B cell (primary cell): ENCODE measurements around the gene ST6GALNAC5. TPM values are rescaled to one million over a fixed set of nuclear protein-coding genes. Genes with fewer than 3 reads are reported as not detected.

ENCODE experiments used
- ATAC-seq: fragments of 200-7000 bp; cut with Tn5 transposase; one replicate; pipeline ENCODE4 v1.10.0; 2021; ENCODE audit warnings: low read depth, mild to moderate bottlenecking, moderate number of reproducible peaks, moderate library complexity
- CTCF ChIA-PET: fragments of 350-600 bp; sonication (Branson Sonifier 250); formaldehyde crosslinking; loops from one replicate; lab custom pipeline; 2021; ENCODE audit warnings: antibody characterized with exemption, inconsistent platforms; lab: Charles Lee
- POLR2A ChIA-PET: fragments of 350-600 bp; sonication (Branson Sonifier 250); formaldehyde crosslinking; loops from one replicate; lab custom pipeline; 2021; ENCODE audit warnings: antibody characterized with exemption; lab: Charles Lee
- DNase-seq: peaks from one replicate; pipeline ENCODE4 v3.0.0; 2013
- H2AFZ ChIP-seq: 2 replicates; pipeline ENCODE4 v1.6.1; 2012; ENCODE audit warnings: mild to moderate bottlenecking, low read depth, low read length; ENCODE audit not compliant: insufficient read depth, poor library complexity, severe bottlenecking
- H3K27ac ChIP-seq, 2 donors: 1 replicate in 1 of 2; 2 replicates in 1 of 2; pipeline ENCODE4 v1.5.1; 2012 to 2013; ENCODE audit warnings: low read length in 2 of 2, mild to moderate bottlenecking in 2 of 2, moderate library complexity in 1 of 2
- H3K27me3 ChIP-seq, 4 experiments: fragments of 200-600 bp in 1 of 4; sonication (generic) in 1 of 4; replicated peaks in 1 of 4; 1 replicate in 2 of 4; 2 replicates in 2 of 4; pipeline versions ENCODE4 v1.6.1 to v1.7.0; 2013 to 2016; ENCODE audit warnings: low read length in 3 of 4, mild to moderate bottlenecking in 2 of 4, mixed read lengths in 1 of 4, moderate library complexity in 1 of 4; ENCODE audit not compliant: insufficient read depth in 4 of 4, control insufficient read depth in 3 of 4; ENCODE audit errors: control extremely low read depth in 1 of 4
- H3K36me3 ChIP-seq, 2 experiments: replicated peaks in 1 of 2; 1 replicate in 1 of 2; 2 replicates in 1 of 2; pipeline versions ENCODE4 v1.6.1 to v1.7.1; 2013; ENCODE audit warnings: low read length in 1 of 2; ENCODE audit not compliant: insufficient read depth in 2 of 2, control insufficient read depth in 1 of 2; ENCODE audit errors: control extremely low read depth in 1 of 2, extremely low read depth in 1 of 2
- H3K4me1 ChIP-seq, 2 donors: fragments of 200-600 bp in 1 of 2; sonication (generic) in 1 of 2; 1 replicate in 1 of 2; 2 replicates in 1 of 2; pipeline versions ENCODE4 v1.5.1 to v1.6.1; 2013 to 2017; ENCODE audit warnings: low read length in 2 of 2; ENCODE audit not compliant: control insufficient read depth in 2 of 2, insufficient read depth in 2 of 2
- H3K4me2 ChIP-seq: replicated peaks from 2 replicates; pipeline ENCODE3; 2012; ENCODE audit warnings: mild to moderate bottlenecking, low read depth, low read length; ENCODE audit not compliant: poor library complexity, severe bottlenecking
- H3K4me3 ChIP-seq, 5 experiments: fragments of 200-600 bp in 1 of 5; sonication (generic) in 1 of 5; 1 replicate in 3 of 5; 2 replicates in 2 of 5; pipeline versions ENCODE4 v1.5.1 to v1.7.0; 2011 to 2016; ENCODE audit warnings: low read length in 4 of 5, mild to moderate bottlenecking in 4 of 5, low read depth in 2 of 5, control low read depth in 1 of 5, moderate library complexity in 1 of 5; ENCODE audit not compliant: insufficient read depth in 1 of 5; ENCODE audit errors: control extremely low read depth in 1 of 5, extremely low read depth in 1 of 5
- H3K79me2 ChIP-seq: fragments of 200-600 bp; sonication (generic); one replicate; pipeline ENCODE4 v1.6.0; 2016; ENCODE audit warnings: low read length; ENCODE audit not compliant: control insufficient read depth, insufficient read depth
- H3K9ac ChIP-seq: fragments of 200-600 bp; sonication (generic); 2 replicates; pipeline ENCODE4 v1.6.1; 2017; ENCODE audit warnings: mild to moderate bottlenecking, low read length, moderate library complexity
- H3K9me3 ChIP-seq, 3 donors: one replicate each; pipeline versions ENCODE4 v1.6.1 to v1.7.1; 2013; ENCODE audit warnings: low read length in 2 of 3; ENCODE audit not compliant: control insufficient read depth in 2 of 3, insufficient read depth in 1 of 3; ENCODE audit errors: control extremely low read depth in 1 of 3
- H4K20me1 ChIP-seq: 2 replicates; pipeline ENCODE4 v1.6.0; 2012; ENCODE audit warnings: mild to moderate bottlenecking, low read length; ENCODE audit not compliant: insufficient read depth, control insufficient read depth, poor library complexity, severe bottlenecking
- H3K27ac Mint-ChIP-seq: one replicate; pipeline ENCODE4 v1.8.0; 2021; ENCODE audit warnings: mixed read lengths
- H3K27me3 Mint-ChIP-seq: one replicate; pipeline ENCODE4 v1.8.0; 2021; ENCODE audit warnings: mixed read lengths
- H3K4me1 Mint-ChIP-seq: one replicate; pipeline ENCODE4 v1.8.0; 2021; ENCODE audit warnings: mixed read lengths
- H3K4me3 Mint-ChIP-seq: one replicate; pipeline ENCODE4 v1.8.0; 2021; ENCODE audit warnings: mixed read lengths
- H3K9me3 Mint-ChIP-seq: one replicate; pipeline ENCODE4 v1.8.0; 2022; ENCODE audit warnings: mixed read lengths; ENCODE audit not compliant: insufficient read depth
- EZH2 ChIP-seq: IDR thresholded peaks from 2 replicates; pipeline ENCODE4 v1.6.1; 2012; ENCODE audit warnings: borderline replicate concordance, low read depth, mild to moderate bottlenecking, moderate library complexity, low read length; ENCODE audit not compliant: insufficient read depth, poor library complexity, severe bottlenecking
- WGBS: methylation state at CpG from one replicate; pipeline ENCODE4 v1.1.5; 2013; ENCODE audit warnings: missing lambda C conversion rate; ENCODE audit not compliant: insufficient coverage; 5-methylcytosine and 5-hydroxymethylcytosine counted together
- intact Hi-C: fragments of 100-400 bp; cut with micrococcal nuclease; formaldehyde crosslinking; loops from one replicate; pipeline ENCODE4 v1.10.0; 2022
- polyA plus RNA-seq: library from polyadenylated mRNA; depleted of rRNA; stranded (reverse); fragments of >200 nt; gene quantifications from 2 replicates; pipeline ENCODE4 v1.2.3, GENCODE V29; 2012
- total RNA-seq, 2 donors: library from RNA; stranded (reverse); fragments of 120-200 nt in 1 of 2; gene quantifications; 1 replicate in 1 of 2; 2 replicates in 1 of 2; pipeline versions ENCODE4 v1.2.3 to v1.2.4, GENCODE V29; 2013 to 2022
- TF ChIP-seq, protein P1 (sequence below): fragments of 200-600 bp; IDR thresholded peaks from one replicate; pipeline ENCODE4 v1.8.0; 2022; ENCODE audit warnings: antibody characterized with exemption, mild to moderate bottlenecking

Gene ST6GALNAC5
- total and polyA plus RNA-seq, 2 donors (not counting 1 experiment from before 2014, with no cell fraction given): not detected

GRCh38 chr1:76857973-76858372 is 9.3 kb upstream of the ST6GALNAC5 start:
- Mint-ChIP-seq H3K27ac (no peak overlapping the region), H3K9me3 (peaks cover 4% of the 10 kb centered on the region), H3K4me3 (no peak overlapping the region), H3K4me1 (no peaks in the 10 kb centered on the region), H3K27me3 (peaks cover 11% of the 10 kb centered on the region)
- H3K4me3 ChIP-seq: no peak overlapping the region
- POLR2A ChIA-PET: no interaction called here
- H3K9me3 ChIP-seq: no peaks in the 10 kb centered on the region
- H4K20me1 ChIP-seq: no peaks in the 10 kb centered on the region
- no peak for DNase-seq
- intact Hi-C loops: no loop called here
- 93% methylated on average over 3 of the region's 3 CpGs for WGBS
- no peak overlapping the region for H3K9ac ChIP-seq
- CTCF ChIA-PET: no interaction called here
- no peak overlapping the region for H2AFZ ChIP-seq
- no peak overlapping the region for H3K4me2 ChIP-seq
- no peaks in the 10 kb centered on the region for H3K79me2 ChIP-seq
- H3K4me1 ChIP-seq: no peaks in the 10 kb centered on the region
- ATAC-seq: no peak
- no peak overlapping the region for H3K27ac ChIP-seq
- H3K36me3 ChIP-seq: no peaks in the 10 kb centered on the region
- peaks cover 0 to 2% (median 0%) of the 10 kb centered on the region in 4 experiments for H3K27me3 ChIP-seq
- TF ChIP-seq EZH2: no peak
- TF ChIP-seq, protein P1, sequence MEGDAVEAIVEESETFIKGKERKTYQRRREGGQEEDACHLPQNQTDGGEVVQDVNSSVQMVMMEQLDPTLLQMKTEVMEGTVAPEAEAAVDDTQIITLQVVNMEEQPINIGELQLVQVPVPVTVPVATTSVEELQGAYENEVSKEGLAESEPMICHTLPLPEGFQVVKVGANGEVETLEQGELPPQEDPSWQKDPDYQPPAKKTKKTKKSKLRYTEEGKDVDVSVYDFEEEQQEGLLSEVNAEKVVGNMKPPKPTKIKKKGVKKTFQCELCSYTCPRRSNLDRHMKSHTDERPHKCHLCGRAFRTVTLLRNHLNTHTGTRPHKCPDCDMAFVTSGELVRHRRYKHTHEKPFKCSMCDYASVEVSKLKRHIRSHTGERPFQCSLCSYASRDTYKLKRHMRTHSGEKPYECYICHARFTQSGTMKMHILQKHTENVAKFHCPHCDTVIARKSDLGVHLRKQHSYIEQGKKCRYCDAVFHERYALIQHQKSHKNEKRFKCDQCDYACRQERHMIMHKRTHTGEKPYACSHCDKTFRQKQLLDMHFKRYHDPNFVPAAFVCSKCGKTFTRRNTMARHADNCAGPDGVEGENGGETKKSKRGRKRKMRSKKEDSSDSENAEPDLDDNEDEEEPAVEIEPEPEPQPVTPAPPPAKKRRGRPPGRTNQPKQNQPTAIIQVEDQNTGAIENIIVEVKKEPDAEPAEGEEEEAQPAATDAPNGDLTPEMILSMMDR: no peak

DNA sequence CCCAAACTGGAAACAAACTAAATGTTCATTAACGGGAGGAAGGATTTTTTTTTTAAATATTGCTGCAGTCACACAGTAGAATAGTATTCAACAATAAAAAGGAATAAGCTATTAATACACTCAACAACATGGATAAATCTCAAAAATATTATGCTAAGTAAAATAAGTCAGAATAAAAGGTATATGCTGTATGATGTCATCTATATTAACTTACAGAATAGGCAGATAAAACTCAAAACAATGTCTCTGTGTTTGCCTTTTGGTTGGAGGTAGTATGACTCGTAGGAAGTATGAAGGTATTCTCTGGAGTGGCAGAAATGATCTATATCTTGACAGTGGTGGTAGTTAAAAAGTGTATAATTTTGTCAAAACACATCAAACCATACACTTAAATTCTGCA is 6.1 kb upstream of the ST6GALNAC5 start:
- H3K27me3 ChIP-seq: peaks cover 0 to 12% (median under 1%) of the 10 kb centered on the region in 4 experiments
- intact Hi-C loops: no loop called here

More for the DNA sequence above, 6.1 kb upstream of the ST6GALNAC5 start:
- Histone ChIP-seq H3K4me3 (no peak overlapping the region), H4K20me1 (no peaks in the 10 kb centered on the region), H3K27ac (no peak overlapping the region), H3K9ac (no peak overlapping the region), H3K36me3 (no peaks in the 10 kb centered on the region), H3K79me2 (no peaks in the 10 kb centered on the region), H3K4me1 (no peaks in the 10 kb centered on the region), H2AFZ (no peak overlapping the region), H3K9me3 (no peaks in the 10 kb centered on the region), H3K4me2 (no peak overlapping the region)
- Mint-ChIP-seq H3K4me1 (no peaks in the 10 kb centered on the region), H3K4me3 (no peak overlapping the region), H3K27ac (no peak overlapping the region), H3K9me3 (peaks cover 4% of the 10 kb centered on the region), H3K27me3 (peaks cover 21% of the 10 kb centered on the region)
- CTCF ChIA-PET: no interaction called here
- POLR2A ChIA-PET: no interaction called here
- WGBS: no CpG with 5 or more reads among the region's 2 CpGs
- DNase-seq: no peak
- ATAC-seq: no peak
- no peak for TF ChIP-seq EZH2
- TF ChIP-seq, protein P1: no peak
